Prostate gland (tissue), 2 donors: ENCODE results near the gene EFCC1.

ENCODE experiments used
- POLR2A ChIP-seq: fragments of 450-650 bp; IDR thresholded peaks from one replicate; pipeline ENCODE4 v1.6.1; 2016; ENCODE audit warnings: antibody characterized with exemption, mild to moderate bottlenecking
- TF ChIP-seq, protein P1 (sequence below), 4 experiments: fragments of 200-600 bp in 2 of 4; fragments of 450-650 bp in 2 of 4; sonication (generic) in 2 of 4; IDR thresholded peaks; 1 replicate in 3 of 4; 2 replicates in 1 of 4; pipeline ENCODE4 v1.5.1; 2016 to 2019; ENCODE audit warnings: antibody characterized with exemption in 4 of 4, mild to moderate bottlenecking in 2 of 4, moderate library complexity in 2 of 4

DNA sequence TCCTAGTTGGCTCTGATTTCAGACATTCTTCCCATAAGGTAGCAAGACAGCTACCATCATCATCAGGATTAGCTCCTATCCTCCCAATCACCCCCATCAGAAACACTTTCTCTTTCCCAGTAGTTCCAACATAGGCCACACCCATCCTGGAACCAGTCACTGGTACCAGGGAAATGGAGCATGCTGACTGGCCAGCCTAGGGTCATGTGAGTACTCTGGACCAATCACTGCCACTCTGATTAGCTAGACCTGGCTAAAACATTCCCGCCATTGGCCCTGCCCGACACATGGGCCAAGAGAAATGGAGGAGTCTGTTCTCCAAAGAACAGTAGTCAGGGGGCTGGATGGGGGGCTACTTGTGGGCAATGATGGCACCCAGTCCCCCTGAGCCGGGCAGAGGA is 12.4 kb downstream of the EFCC1 start:
- TF ChIP-seq, protein P1, sequence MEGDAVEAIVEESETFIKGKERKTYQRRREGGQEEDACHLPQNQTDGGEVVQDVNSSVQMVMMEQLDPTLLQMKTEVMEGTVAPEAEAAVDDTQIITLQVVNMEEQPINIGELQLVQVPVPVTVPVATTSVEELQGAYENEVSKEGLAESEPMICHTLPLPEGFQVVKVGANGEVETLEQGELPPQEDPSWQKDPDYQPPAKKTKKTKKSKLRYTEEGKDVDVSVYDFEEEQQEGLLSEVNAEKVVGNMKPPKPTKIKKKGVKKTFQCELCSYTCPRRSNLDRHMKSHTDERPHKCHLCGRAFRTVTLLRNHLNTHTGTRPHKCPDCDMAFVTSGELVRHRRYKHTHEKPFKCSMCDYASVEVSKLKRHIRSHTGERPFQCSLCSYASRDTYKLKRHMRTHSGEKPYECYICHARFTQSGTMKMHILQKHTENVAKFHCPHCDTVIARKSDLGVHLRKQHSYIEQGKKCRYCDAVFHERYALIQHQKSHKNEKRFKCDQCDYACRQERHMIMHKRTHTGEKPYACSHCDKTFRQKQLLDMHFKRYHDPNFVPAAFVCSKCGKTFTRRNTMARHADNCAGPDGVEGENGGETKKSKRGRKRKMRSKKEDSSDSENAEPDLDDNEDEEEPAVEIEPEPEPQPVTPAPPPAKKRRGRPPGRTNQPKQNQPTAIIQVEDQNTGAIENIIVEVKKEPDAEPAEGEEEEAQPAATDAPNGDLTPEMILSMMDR (IDR thresholded peaks at IDR 0.05), result no peak
- no peak for TF ChIP-seq POLR2A
